Measurements from ENCODE around the gene TCEA2. TPM values are rescaled to one million over a fixed set of nuclear protein-coding genes. Genes with fewer than 3 reads are reported as not detected.

The TCEA2 gene
- total and polyA plus RNA-seq, 9 of the 15 experiments (the other 6 are each of a cell fraction or from before 2014, with no cell fraction given): 1.4 to 28.7 (median 5.4) TPM

GRCh38 chr20:64062596-64063388 lies at the start of gene TCEA2 (continued):
- TF ChIP-seq TRIM25 (IDR thresholded peaks at IDR 0.05; ENCODE audit: borderline replicate concordance): no peak
- no peak for TF ChIP-seq ZNF316 (IDR thresholded peaks at IDR 0.05)
- TF ChIP-seq CXXC5 (CRISPR knock-in tag; IDR thresholded peaks at IDR 0.05): peak; percentile 92
- no peak for TF ChIP-seq ZSCAN29 (IDR thresholded peaks at IDR 0.05)
- no peak for TF ChIP-seq SMAD2 (IDR thresholded peaks at IDR 0.05; ENCODE audit: low read depth, low read length)
- no peak for TF ChIP-seq PKNOX1 (IDR thresholded peaks at IDR 0.05)
- TF ChIP-seq DLX4 (CRISPR knock-in tag; IDR thresholded peaks at IDR 0.05): no peak
- no peak for TF ChIP-seq ZFP36 (IDR thresholded peaks at IDR 0.05; ENCODE audit: low read depth, low read length, partially characterized antibody)
- no peak for TF ChIP-seq HNRNPUL1 (IDR thresholded peaks at IDR 0.05; ENCODE audit: low read length)
- TF ChIP-seq CBX2 (IDR thresholded peaks at IDR 0.05; ENCODE audit: insufficient read depth, low read length, poor library complexity, severe bottlenecking): no peak
- no peak; the same call in 1 of the 2 replicates for TF ChIP-seq MGA (IDR thresholded peaks at IDR 0.05)
- no peak for TF ChIP-seq LEF1 (IDR thresholded peaks at IDR 0.05)
- no peak for TF ChIP-seq STAT5A (IDR thresholded peaks at IDR 0.05; ENCODE audit: borderline replicate concordance, low read length)
